Measurements from ENCODE around the gene LRP1-AS. TPM values are rescaled to one million over a fixed set of nuclear protein-coding genes. Genes with fewer than 3 reads are reported as not detected.

The LRP1-AS gene
- total RNA-seq, 3 donors from 2014 or later: not detected

- Histone ChIP-seq H3K4me1 (no peaks in the 10 kb centered on the region), H3K27ac (peak overlapping the region in 1 of 2 donors; percentile 25), H3K36me3 (no peaks in the 10 kb centered on the region), H3K9me3 (no peaks in the 10 kb centered on the region), H3K4me3 (no peak overlapping the region), H3K27me3 (no peaks in the 10 kb centered on the region)
- TF ChIP-seq, protein P1, sequence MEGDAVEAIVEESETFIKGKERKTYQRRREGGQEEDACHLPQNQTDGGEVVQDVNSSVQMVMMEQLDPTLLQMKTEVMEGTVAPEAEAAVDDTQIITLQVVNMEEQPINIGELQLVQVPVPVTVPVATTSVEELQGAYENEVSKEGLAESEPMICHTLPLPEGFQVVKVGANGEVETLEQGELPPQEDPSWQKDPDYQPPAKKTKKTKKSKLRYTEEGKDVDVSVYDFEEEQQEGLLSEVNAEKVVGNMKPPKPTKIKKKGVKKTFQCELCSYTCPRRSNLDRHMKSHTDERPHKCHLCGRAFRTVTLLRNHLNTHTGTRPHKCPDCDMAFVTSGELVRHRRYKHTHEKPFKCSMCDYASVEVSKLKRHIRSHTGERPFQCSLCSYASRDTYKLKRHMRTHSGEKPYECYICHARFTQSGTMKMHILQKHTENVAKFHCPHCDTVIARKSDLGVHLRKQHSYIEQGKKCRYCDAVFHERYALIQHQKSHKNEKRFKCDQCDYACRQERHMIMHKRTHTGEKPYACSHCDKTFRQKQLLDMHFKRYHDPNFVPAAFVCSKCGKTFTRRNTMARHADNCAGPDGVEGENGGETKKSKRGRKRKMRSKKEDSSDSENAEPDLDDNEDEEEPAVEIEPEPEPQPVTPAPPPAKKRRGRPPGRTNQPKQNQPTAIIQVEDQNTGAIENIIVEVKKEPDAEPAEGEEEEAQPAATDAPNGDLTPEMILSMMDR (IDR thresholded peaks at IDR 0.05): no peak
- TF ChIP-seq POLR2AphosphoS5 (IDR thresholded peaks at IDR 0.05) (no peak), POLR2A (IDR thresholded peaks at IDR 0.05) (no peak)
- DNase-seq (ENCODE audit: low spot score in 2 of 2): no peak
- intact Hi-C loops (cut with DNase I; ENCODE audit: low total_unique reads): no loop called here
Observed at GRCh38 chr12:57185403-57185802, 38.0 kb upstream of the LRP1-AS start.

GRCh38 chr12:57183939-57184725, 36.7 kb upstream of the LRP1-AS start:
- no peak for DNase-seq (ENCODE audit: low spot score in 2 of 2)
- Histone ChIP-seq H3K27ac (peak overlapping the region in 1 of 2 donors; percentile 15), H3K4me3 (no peak overlapping the region), H3K36me3 (no peaks in the 10 kb centered on the region), H3K4me1 (no peaks in the 10 kb centered on the region), H3K9me3 (no peaks in the 10 kb centered on the region), H3K27me3 (no peaks in the 10 kb centered on the region)
- intact Hi-C loops (cut with DNase I; ENCODE audit: low total_unique reads): loop anchor here (5.0 kb wide), 1 partner anchor 912 kb away; no protein-coding TSS in a partner anchor
- TF ChIP-seq POLR2AphosphoS5 (IDR thresholded peaks at IDR 0.05): no peak
- no peak for TF ChIP-seq POLR2A (IDR thresholded peaks at IDR 0.05)
- TF ChIP-seq, protein P1 (IDR thresholded peaks at IDR 0.05): no peak

DNA sequence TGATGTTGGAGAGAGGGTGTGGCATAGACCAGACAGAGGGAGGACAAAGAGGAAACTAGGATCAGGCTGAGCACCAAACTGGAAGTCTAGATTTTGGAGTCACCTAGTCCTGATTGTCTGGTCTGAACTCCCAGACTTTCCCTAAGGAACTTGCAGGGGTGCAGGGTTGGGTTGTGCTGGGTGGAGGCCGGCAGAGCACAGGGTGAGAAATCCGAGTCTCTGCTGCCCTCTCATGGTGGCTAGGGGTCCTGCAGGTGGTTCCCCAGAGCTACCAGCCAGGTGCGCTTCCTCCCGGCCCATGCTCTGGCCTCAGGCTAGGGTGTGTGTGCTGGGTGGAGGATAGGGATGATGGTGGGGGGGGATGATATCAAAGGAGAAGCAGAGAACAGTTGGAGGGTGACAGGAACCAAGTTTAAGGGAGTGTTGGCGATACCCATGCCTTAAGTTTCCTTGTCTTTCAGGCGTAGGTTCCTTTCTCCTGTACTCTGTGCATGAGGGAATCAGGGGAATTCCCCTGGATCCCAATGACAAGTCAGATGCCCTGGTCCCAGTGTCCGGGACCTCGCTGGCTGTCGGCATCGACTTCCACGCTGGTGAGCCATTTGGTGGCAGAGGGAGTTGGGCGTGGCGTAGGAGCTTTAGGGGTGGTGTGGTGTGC, 35.6 kb upstream of the LRP1-AS start:
- Histone ChIP-seq H3K4me1 (no peaks in the 10 kb centered on the region), H3K4me3 (no peak overlapping the region), H3K36me3 (no peaks in the 10 kb centered on the region), H3K27ac (no peak overlapping the region), H3K9me3 (no peaks in the 10 kb centered on the region), H3K27me3 (no peaks in the 10 kb centered on the region)
- peak; percentile 61 to 83 for DNase-seq (ENCODE audit: low spot score in 2 of 2)
- intact Hi-C loops (cut with DNase I; ENCODE audit: low total_unique reads): loop anchor here (5.0 kb wide), 1 partner anchor 911 kb away; no protein-coding TSS in a partner anchor
- TF ChIP-seq POLR2A (IDR thresholded peaks at IDR 0.05) (no peak), POLR2AphosphoS5 (IDR thresholded peaks at IDR 0.05) (peak in 1 of 3 donors; percentile 26)
- TF ChIP-seq, protein P1 (IDR thresholded peaks at IDR 0.05): peak; percentile 82 to 93 (median 91)

GRCh38 chr12:57181561-57182155, 34.2 kb upstream of the LRP1-AS start:
- Histone ChIP-seq H3K27me3 (no peaks in the 10 kb centered on the region), H3K4me3 (no peak overlapping the region), H3K27ac (peak overlapping the region in 1 of 2 donors; percentile 43), H3K4me1 (no peaks in the 10 kb centered on the region), H3K36me3 (no peaks in the 10 kb centered on the region), H3K9me3 (no peaks in the 10 kb centered on the region)
- TF ChIP-seq POLR2AphosphoS5 (IDR thresholded peaks at IDR 0.05): peak in 2 of 3 donors; percentile 25 to 52
- TF ChIP-seq, protein P1 (IDR thresholded peaks at IDR 0.05): no peak
- TF ChIP-seq POLR2A (IDR thresholded peaks at IDR 0.05): no peak
- intact Hi-C loops (cut with DNase I; ENCODE audit: low total_unique reads): loop anchor here (5.0 kb wide), 1 partner anchor 909 kb away; no protein-coding TSS in a partner anchor
- DNase-seq (ENCODE audit: low spot score in 2 of 2): no peak
